NCI-H2196 treated with DMSO at 0.1 percent for 48 hours (cell line): ENCODE measurements around the gene PPEF1.

Experiments used
- DNase-seq: peaks from one replicate; lab custom pipeline; 2025; ENCODE audit not compliant: unreplicated experiment; lab: John Stamatoyannopoulos, UW

Gene PPEF1

GRCh38 chrX:18707426-18708049 is at the start of gene PPEF1:
Gene PPEF1, plus strand, starts transcription at chrX:18707645. Its CDS starts 136 bp downstream, at chrX:18707781.
- DNase-seq = no peak

GRCh38 chrX:18661273-18661672 is 46.2 kb upstream of the PPEF1 start:
- no peak for DNase-seq

- no peak for DNase-seq
Observed at GRCh38 chrX:18664947-18665346, 42.5 kb upstream of the PPEF1 start.

GRCh38 chrX:18666614-18667013 is 40.8 kb upstream of the PPEF1 start:
- no peak for DNase-seq

GRCh38 chrX:18668071-18668835 is 39.2 kb upstream of the PPEF1 start:
- no peak for DNase-seq

GRCh38 chrX:18672008-18672407 is 35.4 kb upstream of the PPEF1 start, which contains the start of gene RS1:
Gene RS1, minus strand, starts transcription at chrX:18672108. Its CDS starts 40 bp downstream, at chrX:18672068.
- DNase-seq = no peak

- DNase-seq = no peak
Observed at GRCh38 chrX:18674417-18674787, 33.0 kb upstream of the PPEF1 start.

GRCh38 chrX:18674788-18675735 is 32.4 kb upstream of the PPEF1 start:
- DNase-seq = no peak

GRCh38 chrX:18676050-18676449 is 31.4 kb upstream of the PPEF1 start:
- no peak for DNase-seq

- no peak for DNase-seq
Observed at GRCh38 chrX:18676470-18676869, 31.0 kb upstream of the PPEF1 start.

GRCh38 chrX:18677161-18677869 is 30.1 kb upstream of the PPEF1 start:
- DNase-seq = no peak

GRCh38 chrX:18681996-18682395 is 25.4 kb upstream of the PPEF1 start:
- no peak for DNase-seq

GRCh38 chrX:18682979-18683387 is 24.5 kb upstream of the PPEF1 start:
- DNase-seq = no peak

- DNase-seq = no peak
Observed at GRCh38 chrX:18687856-18688495, 19.5 kb upstream of the PPEF1 start.

GRCh38 chrX:18691431-18691830 is 16.0 kb upstream of the PPEF1 start:
- DNase-seq = no peak

GRCh38 chrX:18692541-18692940 is 14.9 kb upstream of the PPEF1 start:
- DNase-seq = no peak

- DNase-seq = no peak
Observed at GRCh38 chrX:18696653-18697052, 10.8 kb upstream of the PPEF1 start.

- no peak for DNase-seq
Observed at GRCh38 chrX:18698737-18699650, 8.5 kb upstream of the PPEF1 start.

- no peak for DNase-seq
Observed at GRCh38 chrX:18701621-18702361, 5.7 kb upstream of the PPEF1 start.
